Keratinocyte (primary cell): ENCODE measurements around the gene TEX13B.
"Not testable (repeated sequence)": the region's sequence is repeated elsewhere in the genome, so short reads cannot be mapped to it uniquely, and the experiment has no call there.

Experiments used
- CTCF ChIP-seq, 3 experiments: IDR thresholded peaks in 1 of 3; conservative IDR thresholded peaks in 1 of 3; optimal IDR thresholded peaks in 1 of 3; 2 replicates in 2 of 3; 3 replicates in 1 of 3; pipeline versions ENCODE3 to v1.5.1; 2011; ENCODE audit warnings: low read length in 3 of 3, mild to moderate bottlenecking in 3 of 3, moderate library complexity in 2 of 3, control low read depth in 1 of 3, inconsistent platforms in 1 of 3; ENCODE audit not compliant: insufficient read depth in 2 of 3; ENCODE audit errors: extremely low read depth in 1 of 3
- EZH2 ChIP-seq: IDR thresholded peaks from one replicate; pipeline ENCODE4 v1.6.1; 2012; ENCODE audit warnings: inconsistent platforms, mild to moderate bottlenecking, low read length, moderate library complexity

- not testable (repeated sequence) for TF ChIP-seq CTCF (optimal IDR thresholded peaks at IDR 0.05 in 1 of 3, IDR thresholded peaks at IDR 0.05 in 1 of 3, conservative IDR thresholded peaks at IDR 0.05 in 1 of 3; ENCODE audit: extremely low read depth in 1 of 3, insufficient read depth in 2 of 3, low read length in 3 of 3); EZH2
These were observed 26.8 kb downstream of the TEX13B start for GRCh38 chrX:107955337-107955736.
